Prostate gland (tissue), 2 donors: Measurements from ENCODE around the gene PPP1R14C. TPM values are rescaled to one million over a fixed set of nuclear protein-coding genes. Genes with fewer than 3 reads are reported as not detected.

ENCODE experiments used
- DNase-seq: peaks from one replicate; pipeline ENCODE4 v3.0.0-alpha.2; 2019; ENCODE audit warnings: low spot score
- H3K27ac ChIP-seq, 2 donors: fragments of 200-600 bp; sonication (generic); 2 replicates each; pipeline ENCODE4 v1.5.1; 2017 to 2019
- H3K27me3 ChIP-seq: fragments of 200-600 bp; sonication (generic); replicated peaks from 2 replicates; pipeline ENCODE4 v1.5.1; 2019; ENCODE audit not compliant: insufficient read depth
- H3K36me3 ChIP-seq, 2 donors: fragments of 200-600 bp; sonication (generic); 1 replicate in 1 of 2; 2 replicates in 1 of 2; pipeline versions ENCODE4 v1.5.1 to v1.8.1; 2017 to 2019
- H3K4me1 ChIP-seq: fragments of 200-600 bp; sonication (generic); replicated peaks from 2 replicates; pipeline ENCODE4 v1.5.1; 2019
- H3K4me3 ChIP-seq, 2 donors: fragments of 200-600 bp; sonication (generic); 2 replicates each; pipeline ENCODE4 v1.5.1; 2017 to 2019
- H3K9me3 ChIP-seq: fragments of 200-600 bp; sonication (generic); 2 replicates; pipeline ENCODE4 v1.5.1; 2017
- POLR2A ChIP-seq: fragments of 450-650 bp; IDR thresholded peaks from one replicate; pipeline ENCODE4 v1.6.1; 2016; ENCODE audit warnings: antibody characterized with exemption, mild to moderate bottlenecking
- POLR2AphosphoS5 ChIP-seq: sonication (generic); formaldehyde crosslinking; IDR thresholded peaks from one replicate; pipeline ENCODE4 v1.6.1; 2017; ENCODE audit warnings: antibody characterized with exemption
- WGBS: methylation state at CpG from one replicate; pipeline ENCODE4 v1.1.5; 2018; 5-methylcytosine and 5-hydroxymethylcytosine counted together
- intact Hi-C: fragments of 100-400 bp; cut with DNase I; formaldehyde crosslinking; loops from one replicate; pipeline ENCODE4 v1.14.2; 2022
- total RNA-seq, 2 donors: library from RNA; depleted of rRNA; stranded (reverse); fragments of >200 nt; gene quantifications; one replicate each; pipeline ENCODE4 v1.1.0, GENCODE V29; 2016
- TF ChIP-seq, protein P1 (sequence below), 4 experiments: fragments of 200-600 bp in 2 of 4; fragments of 450-650 bp in 2 of 4; sonication (generic) in 2 of 4; IDR thresholded peaks; 1 replicate in 3 of 4; 2 replicates in 1 of 4; pipeline ENCODE4 v1.5.1; 2016 to 2019; ENCODE audit warnings: antibody characterized with exemption in 4 of 4, mild to moderate bottlenecking in 2 of 4, moderate library complexity in 2 of 4

The PPP1R14C gene
- total RNA-seq, 2 donors from 2014 or later, result 3.4 to 14.8 TPM

DNA sequence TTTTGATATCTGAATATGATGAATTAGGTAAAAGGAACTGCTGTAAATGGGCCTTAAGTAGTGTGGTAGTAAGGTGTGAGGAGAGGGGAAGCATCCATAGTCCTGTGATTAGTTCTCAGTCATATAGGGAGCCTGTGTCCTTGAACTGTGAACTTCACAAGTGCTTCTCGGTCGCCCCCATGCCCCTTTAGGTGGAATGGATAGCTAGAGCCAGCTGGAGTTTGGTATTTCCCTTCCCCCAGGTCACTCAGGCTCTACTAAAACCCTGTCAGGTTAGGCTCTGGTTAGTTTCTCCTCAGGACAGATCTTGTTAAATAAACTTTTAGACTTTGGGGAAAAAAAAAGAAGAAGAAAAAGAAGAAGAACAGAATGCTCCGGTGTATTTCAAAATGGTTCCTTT lies 82.0 kb downstream of the PPP1R14C start:
- no peaks in the 10 kb centered on the region for H3K36me3 ChIP-seq
- no peaks in the 10 kb centered on the region for H3K4me1 ChIP-seq
- no peak for DNase-seq
- 82% methylated on average over 3 of the region's 3 CpGs for WGBS
- no peaks in the 10 kb centered on the region for H3K27me3 ChIP-seq
- TF ChIP-seq POLR2AphosphoS5, result no peak
- TF ChIP-seq, protein P1, sequence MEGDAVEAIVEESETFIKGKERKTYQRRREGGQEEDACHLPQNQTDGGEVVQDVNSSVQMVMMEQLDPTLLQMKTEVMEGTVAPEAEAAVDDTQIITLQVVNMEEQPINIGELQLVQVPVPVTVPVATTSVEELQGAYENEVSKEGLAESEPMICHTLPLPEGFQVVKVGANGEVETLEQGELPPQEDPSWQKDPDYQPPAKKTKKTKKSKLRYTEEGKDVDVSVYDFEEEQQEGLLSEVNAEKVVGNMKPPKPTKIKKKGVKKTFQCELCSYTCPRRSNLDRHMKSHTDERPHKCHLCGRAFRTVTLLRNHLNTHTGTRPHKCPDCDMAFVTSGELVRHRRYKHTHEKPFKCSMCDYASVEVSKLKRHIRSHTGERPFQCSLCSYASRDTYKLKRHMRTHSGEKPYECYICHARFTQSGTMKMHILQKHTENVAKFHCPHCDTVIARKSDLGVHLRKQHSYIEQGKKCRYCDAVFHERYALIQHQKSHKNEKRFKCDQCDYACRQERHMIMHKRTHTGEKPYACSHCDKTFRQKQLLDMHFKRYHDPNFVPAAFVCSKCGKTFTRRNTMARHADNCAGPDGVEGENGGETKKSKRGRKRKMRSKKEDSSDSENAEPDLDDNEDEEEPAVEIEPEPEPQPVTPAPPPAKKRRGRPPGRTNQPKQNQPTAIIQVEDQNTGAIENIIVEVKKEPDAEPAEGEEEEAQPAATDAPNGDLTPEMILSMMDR (IDR thresholded peaks at IDR 0.05), result no peak
- TF ChIP-seq POLR2A, result no peak
- no peaks in the 10 kb centered on the region for H3K9me3 ChIP-seq
- intact Hi-C loops, result no loop called here
- H3K27ac ChIP-seq, result no peak overlapping the region
- no peak overlapping the region for H3K4me3 ChIP-seq

DNA sequence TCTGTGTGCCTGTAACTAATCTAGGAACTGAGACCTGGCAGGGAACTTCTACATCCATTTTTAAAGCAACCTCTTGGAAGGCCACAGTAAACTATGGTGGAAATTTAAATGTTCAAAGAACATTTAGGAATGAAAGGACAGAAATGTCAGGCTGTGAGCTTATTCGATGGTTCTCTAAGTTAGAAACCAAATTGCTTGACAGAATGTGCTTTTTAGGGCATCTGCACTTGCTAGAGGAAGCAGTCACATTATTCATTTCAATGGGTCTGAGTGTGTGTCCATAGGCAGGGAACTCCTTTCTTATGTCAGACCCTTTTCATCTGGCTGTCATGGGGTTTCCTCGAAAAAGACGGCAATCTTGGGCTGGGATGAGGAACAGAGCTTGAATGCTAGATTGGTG lies 84.4 kb downstream of the PPP1R14C start:
- no peak for DNase-seq
- Histone ChIP-seq H3K27me3 (peaks cover 4% of the 10 kb centered on the region), H3K27ac (no peak overlapping the region), H3K36me3 (no peaks in the 10 kb centered on the region), H3K4me1 (no peaks in the 10 kb centered on the region), H3K4me3 (no peak overlapping the region), H3K9me3 (no peaks in the 10 kb centered on the region)
- intact Hi-C loops, result no loop called here
- WGBS, result 93% methylated on average over 3 of the region's 3 CpGs
- TF ChIP-seq POLR2AphosphoS5 (no peak), POLR2A (no peak)
- TF ChIP-seq, protein P1 (IDR thresholded peaks at IDR 0.05), result no peak

- no peak for DNase-seq
- H3K4me3 ChIP-seq, result no peak overlapping the region
- H3K27ac ChIP-seq, result no peak overlapping the region
- TF ChIP-seq POLR2A, result no peak
- TF ChIP-seq, protein P1 (IDR thresholded peaks at IDR 0.05), result no peak
- no peak for TF ChIP-seq POLR2AphosphoS5
- H3K9me3 ChIP-seq, result no peaks in the 10 kb centered on the region
- peaks cover 4% of the 10 kb centered on the region for H3K27me3 ChIP-seq
- no peaks in the 10 kb centered on the region for H3K4me1 ChIP-seq
- intact Hi-C loops, result no loop called here
- no peaks in the 10 kb centered on the region for H3K36me3 ChIP-seq
- WGBS, result 73% methylated on average over 5 of the region's 5 CpGs
Measured at GRCh38 chr6:150228072-150228733, 85.4 kb downstream of the PPP1R14C start.

DNA sequence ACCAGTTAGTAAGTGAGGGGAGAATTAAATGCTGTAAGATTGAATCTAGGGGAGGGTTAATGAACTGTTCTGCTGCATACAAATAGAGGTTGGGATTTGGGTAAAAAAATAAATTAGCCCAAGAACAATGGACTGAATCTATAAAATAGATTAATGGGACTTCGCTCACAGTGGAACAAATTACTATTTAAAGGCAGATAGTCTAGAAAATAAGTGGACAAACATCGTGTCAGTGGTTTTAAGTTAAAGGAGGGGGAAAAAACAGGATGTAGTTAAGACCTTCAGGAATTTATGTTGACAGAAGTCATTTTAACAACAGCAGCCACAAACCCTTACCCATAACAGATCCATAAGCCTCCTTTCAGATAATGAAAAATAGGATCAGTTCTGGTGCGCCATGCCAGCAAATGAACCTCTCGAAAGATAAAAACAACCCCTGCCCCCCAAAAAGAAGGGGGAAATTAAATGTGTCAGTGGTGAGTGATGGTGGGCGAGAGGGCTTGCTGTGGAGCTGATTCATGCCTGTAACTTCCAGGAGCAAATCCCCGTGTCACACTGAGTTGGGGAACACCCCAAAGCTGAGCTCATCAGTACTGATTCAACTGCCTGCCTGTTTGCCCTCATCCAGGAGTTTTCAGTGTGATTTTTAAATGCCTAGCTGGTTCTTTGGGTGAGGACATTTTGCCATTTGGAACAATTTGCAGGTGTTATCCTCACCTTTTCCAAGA lies 86.8 kb downstream of the PPP1R14C start:
- WGBS, result 81% methylated on average over 6 of the region's 6 CpGs
- Histone ChIP-seq H3K9me3 (no peaks in the 10 kb centered on the region), H3K27me3 (peaks cover 4% of the 10 kb centered on the region), H3K36me3 (no peaks in the 10 kb centered on the region), H3K27ac (no peak overlapping the region), H3K4me1 (no peaks in the 10 kb centered on the region), H3K4me3 (no peak overlapping the region)
- no peak for TF ChIP-seq POLR2A
- TF ChIP-seq POLR2AphosphoS5, result no peak
- TF ChIP-seq, protein P1 (IDR thresholded peaks at IDR 0.05), result no peak
- no peak for DNase-seq
- intact Hi-C loops, result no loop called here

DNA sequence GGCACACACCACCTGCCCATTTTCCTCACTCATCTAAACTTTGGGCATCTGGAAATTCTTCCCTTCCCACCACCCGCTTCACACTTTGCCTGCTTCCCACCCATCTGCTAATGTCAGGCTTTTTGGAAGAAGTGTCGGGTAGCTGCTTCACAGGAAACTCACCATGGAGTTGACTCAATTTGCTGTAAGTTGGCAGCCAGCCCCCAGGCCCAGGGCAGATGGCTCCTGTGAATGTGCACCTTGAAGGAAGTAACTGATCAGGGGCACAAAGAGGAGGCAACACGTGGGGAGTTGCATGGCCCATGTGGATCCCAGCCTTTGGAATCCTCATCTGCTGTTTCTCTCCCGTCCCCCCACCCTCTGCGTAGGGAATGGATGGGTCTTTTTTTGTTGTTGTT lies 87.3 kb downstream of the PPP1R14C start:
- Histone ChIP-seq H3K36me3 (no peaks in the 10 kb centered on the region), H3K4me1 (no peaks in the 10 kb centered on the region), H3K27ac (no peak overlapping the region), H3K9me3 (no peaks in the 10 kb centered on the region), H3K4me3 (no peak overlapping the region), H3K27me3 (peaks cover 4% of the 10 kb centered on the region)
- TF ChIP-seq POLR2AphosphoS5 (no peak), POLR2A (no peak)
- TF ChIP-seq, protein P1 (IDR thresholded peaks at IDR 0.05), result no peak
- intact Hi-C loops, result no loop called here
- WGBS, result 84% methylated on average over 5 of the region's 5 CpGs
- DNase-seq, result no peak
